Activated CD4-positive, alpha-beta T cell treated with anti-CD3 and anti-CD28 coated beads, Interleukin-2, amount 50 U/mL, for 1 hour (primary cell): ENCODE measurements around the gene FEN1.
A peak's percentile ranks its signal among the peaks of the same experiment; 100 is the strongest.

Experiments
- DNase-seq: peaks from one replicate; pipeline ENCODE4 v3.0.0-alpha.2; 2020

The FEN1 gene

GRCh38 chr11:61792310-61793082 is at the start of gene FEN1, which contains the start of gene TMEM258:
FEN1 (plus strand) TSS chr11:61792911; CDS start chr11:61795362, 2,451 bp downstream.
TMEM258 (minus strand) TSS chr11:61792599; CDS start chr11:61792558, 41 bp downstream.
- peak; percentile 81 for DNase-seq

- no peak for DNase-seq
These were observed 49.1 kb upstream of the FEN1 start for GRCh38 chr11:61743486-61744095.

GRCh38 chr11:61744181-61744580 is 48.5 kb upstream of the FEN1 start:
- DNase-seq, result no peak

- no peak for DNase-seq
These were observed 48.0 kb upstream of the FEN1 start for GRCh38 chr11:61744609-61745156.

GRCh38 chr11:61745781-61746441 is 46.8 kb upstream of the FEN1 start:
- DNase-seq, result no peak

GRCh38 chr11:61746442-61747191 is 46.1 kb upstream of the FEN1 start:
- no peak for DNase-seq

- peak; percentile 31 for DNase-seq
These were observed 45.3 kb upstream of the FEN1 start for GRCh38 chr11:61747192-61747966.

GRCh38 chr11:61747967-61748285 is 44.8 kb upstream of the FEN1 start:
- DNase-seq, result no peak

- no peak for DNase-seq
These were observed 43.0 kb upstream of the FEN1 start for GRCh38 chr11:61749591-61750217.

GRCh38 chr11:61750631-61751273 is 42.0 kb upstream of the FEN1 start:
- no peak for DNase-seq

GRCh38 chr11:61751384-61751783 is 41.3 kb upstream of the FEN1 start:
- DNase-seq, result no peak

GRCh38 chr11:61752117-61752924 is 40.4 kb upstream of the FEN1 start, which contains the start of gene MYRF:
MYRF (plus strand) TSS chr11:61752636; CDS start chr11:61752745, 109 bp downstream.
- peak; percentile 56 for DNase-seq

GRCh38 chr11:61752925-61753521 is 39.7 kb upstream of the FEN1 start:
- DNase-seq, result no peak

GRCh38 chr11:61753672-61754071 is 39.0 kb upstream of the FEN1 start:
- DNase-seq, result no peak

- no peak for DNase-seq
These were observed 37.9 kb upstream of the FEN1 start for GRCh38 chr11:61754534-61755482.

- DNase-seq, result no peak
These were observed 36.6 kb upstream of the FEN1 start for GRCh38 chr11:61756147-61756451.

- no peak for DNase-seq
These were observed 36.1 kb upstream of the FEN1 start for GRCh38 chr11:61756452-61757212.
